ENCODE measurements around the gene RANBP3L. TPM values are rescaled to one million over a fixed set of nuclear protein-coding genes. Genes with fewer than 3 reads are reported as not detected.

Gene RANBP3L
- total and polyA plus RNA-seq, 9 of the 15 experiments (the other 6 are each of a cell fraction or from before 2014, with no cell fraction given), result 0.01 to 0.06 TPM; not detected in 7

GRCh38 chr5:36300191-36300926 lies 1.3 kb downstream of the RANBP3L start:
- FAIRE-seq (no peak), ATAC-seq (no peak), DNase-seq (ENCODE audit: extremely low read depth in 1 of 4, low spot score in 3 of 4) (no peak)
- no peak overlapping the region for H3K27ac ChIP-seq (ENCODE audit: extremely low read depth, low read depth, low read length)
- no peak overlapping the region for H3K9ac ChIP-seq (ENCODE audit: insufficient read depth in 1 of 2, low read depth in 2 of 2, low read length in 2 of 2)
- WGBS (ENCODE audit: insufficient coverage, low coverage, missing lambda C conversion rate), result 1% methylated on average over 3 of the region's 3 CpGs
- H3K4me2 ChIP-seq (ENCODE audit: insufficient read depth, low read length), result no peak overlapping the region
- ChIA-PET POLR2A (no interaction called here), CTCF (ENCODE audit: low intra/inter-chr PET ratio) (no interaction called here)
- H3K79me2 ChIP-seq (ENCODE audit: control insufficient read depth, insufficient read depth, low read length), result no peaks in the 10 kb centered on the region
- no TSS peak for BruUV-seq (replicated peaks)
- no peaks in the 10 kb centered on the region for H3K36me3 ChIP-seq (ENCODE audit: control insufficient read depth, insufficient read depth, low read length)
- H3K4me1 ChIP-seq (replicated peaks in 1 of 2; ENCODE audit: control insufficient read depth in 2 of 2, insufficient read depth in 2 of 2, low read length in 2 of 2), result no peaks in the 10 kb centered on the region
- no peak overlapping the region; the same call in 1 of the 2 replicates for H2AFZ ChIP-seq (ENCODE audit: low read depth, low read length)
- no peak for TF ChIP-seq ZNF143 (CRISPR knock-in tag; IDR thresholded peaks at IDR 0.05)
- no peak for TF ChIP-seq U2AF1 (optimal IDR thresholded peaks at IDR 0.05; ENCODE audit: low read depth, low read length)
- no peak for TF ChIP-seq MCM5 (IDR thresholded peaks at IDR 0.05; ENCODE audit: low read depth)
- TF ChIP-seq ATF1 (CRISPR knock-in tag; IDR thresholded peaks at IDR 0.05), result no peak
- 0 out of 2 replicates have a peak, but pooled peaks have one; percentile 9 for TF ChIP-seq ATF1 (tag; IDR thresholded peaks at IDR 0.05)
- no peak for TF ChIP-seq ZKSCAN1 (IDR thresholded peaks at IDR 0.05; ENCODE audit: low read depth, low read length)
- no peak for TF ChIP-seq JUND (IDR thresholded peaks at IDR 0.05; ENCODE audit: borderline replicate concordance, low read depth, low read length)
- peak; percentile 49; the same call in 1 of the 3 replicates for TF ChIP-seq JUND (tag; IDR thresholded peaks at IDR 0.05; ENCODE audit: borderline replicate concordance, low read depth, low read length)
- no peak for TF ChIP-seq ETV1 (tag; conservative IDR thresholded peaks at IDR 0.05; ENCODE audit: low read depth)
- peak; percentile 82 for TF ChIP-seq ATF3 (IDR thresholded peaks at IDR 0.05)
- TF ChIP-seq ATF3 (CRISPR knock-in tag; conservative IDR thresholded peaks at IDR 0.05), result no peak
- no peak for TF ChIP-seq CCNT2 (IDR thresholded peaks at IDR 0.05; ENCODE audit: borderline replicate concordance, extremely low read depth, insufficient read length, low read depth, low read length)
- no peaks in the 10 kb centered on the region for H4K20me1 ChIP-seq (replicated peaks; ENCODE audit: control insufficient read depth, insufficient read depth, low read length)
- intact Hi-C loops (cut with micrococcal nuclease) (no loop called here), in situ Hi-C loops (cut with MboI) (no loop called here)
- 0 out of 5 replicates have a peak, but pooled peaks cover 0 to 4% of the 10 kb centered on the region in 2 experiments for H3K27me3 ChIP-seq (ENCODE audit: control insufficient read depth in 2 of 2, insufficient read depth in 2 of 2, low read length in 2 of 2)
- no peaks in the 10 kb centered on the region for H3K9me1 ChIP-seq (ENCODE audit: control insufficient read depth, insufficient read depth, low read length)
- H3K4me3 ChIP-seq, result no peak overlapping the region
- H3K9me3 ChIP-seq (replicated peaks; ENCODE audit: control insufficient read depth, insufficient read depth, low read depth, low read length), result no peaks in the 10 kb centered on the region

Measured in K562 (cell line).